SIG-M5 treated with dmso at 0.1 percent for 504 hours (cell line): ENCODE measurements around the gene GSTA3.
"Not testable (repeated sequence)": the region's sequence is repeated elsewhere in the genome, so short reads cannot be mapped to it uniquely, and the experiment has no call there.

ENCODE experiments used
- DNase-seq: peaks from one replicate; lab custom pipeline; 2025; ENCODE audit not compliant: unreplicated experiment; lab: John Stamatoyannopoulos, UW

GSTA3 gene

DNA sequence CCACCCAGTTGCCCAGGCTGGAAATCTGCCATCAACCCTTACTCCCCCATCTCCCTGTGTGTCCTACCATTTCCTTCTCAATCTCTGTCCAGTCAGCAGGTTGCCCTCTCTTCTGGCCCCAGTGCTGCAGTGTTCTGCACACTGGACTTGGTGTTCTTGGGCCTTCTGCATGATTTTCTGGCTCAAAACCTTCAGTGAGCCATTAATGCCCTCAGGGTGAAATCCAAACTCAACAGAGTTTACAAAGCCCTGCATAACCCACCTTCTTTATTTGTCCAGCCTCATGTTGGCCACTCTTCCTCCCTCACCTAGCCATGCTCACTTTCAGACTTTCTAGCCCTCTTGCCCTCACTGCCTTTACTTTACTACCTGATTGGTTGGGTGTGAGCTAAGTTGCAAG lies 5.0 kb upstream of the GSTA3 start:
- DNase-seq, result no peak

DNA sequence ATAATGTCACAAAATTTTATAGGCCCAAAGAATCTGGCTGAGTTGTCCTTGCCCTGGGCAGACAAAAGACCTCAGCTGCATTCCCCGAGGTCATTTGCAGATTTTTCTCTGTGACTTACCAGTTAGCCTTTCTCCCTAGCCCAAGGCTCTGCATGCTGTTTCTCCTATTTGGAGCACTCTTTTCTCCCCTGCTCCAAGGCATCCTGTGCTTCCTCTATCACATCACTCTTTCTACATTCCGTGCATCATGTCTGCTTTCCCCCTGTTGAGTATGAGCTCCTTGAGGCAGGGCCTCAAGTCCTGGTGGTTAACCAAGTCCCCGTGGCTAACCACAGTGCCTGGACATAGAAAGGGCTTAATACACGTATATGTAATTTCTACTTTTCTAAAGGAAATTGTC lies 593 bp upstream of the GSTA3 start:
- no peak for DNase-seq

DNA sequence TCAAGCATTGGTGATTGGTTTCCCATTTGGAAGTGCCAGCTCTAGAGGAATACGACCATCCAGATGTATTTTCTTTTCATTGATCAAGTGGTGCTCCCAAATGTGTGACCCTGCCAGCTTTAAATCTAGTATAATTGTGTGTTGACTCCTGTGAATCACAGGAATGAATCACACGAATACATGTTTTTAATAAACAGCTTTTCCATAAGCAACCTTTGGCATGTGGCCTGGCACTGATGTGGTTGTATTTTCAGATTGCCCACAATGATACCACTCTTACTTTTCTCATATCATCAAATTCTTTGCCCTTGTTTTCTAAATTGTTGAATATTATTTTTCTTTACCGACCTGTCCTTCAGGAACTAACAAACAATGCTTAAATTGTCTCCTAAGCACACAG lies 367 bp downstream of the GSTA3 start:
- no peak for DNase-seq

DNA sequence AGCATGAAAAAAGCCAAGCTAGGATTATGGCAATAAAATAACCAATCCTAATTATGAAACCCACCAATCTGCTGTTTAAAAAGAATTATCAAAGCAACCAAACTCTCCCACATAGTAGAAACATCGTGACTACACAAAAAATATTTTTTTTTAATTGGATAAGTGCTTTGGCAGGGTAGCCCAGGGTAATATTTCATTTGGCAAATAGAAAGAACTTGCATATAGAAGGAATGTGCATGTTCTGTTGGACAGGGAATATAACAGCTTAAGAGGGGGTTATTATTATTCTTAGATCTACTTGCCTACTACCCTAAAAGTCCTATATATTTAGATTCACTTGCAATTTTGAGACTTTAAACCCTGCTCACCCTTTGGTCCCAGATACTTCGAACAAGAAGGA lies 972 bp downstream of the GSTA3 start:
- no peak for DNase-seq

DNA sequence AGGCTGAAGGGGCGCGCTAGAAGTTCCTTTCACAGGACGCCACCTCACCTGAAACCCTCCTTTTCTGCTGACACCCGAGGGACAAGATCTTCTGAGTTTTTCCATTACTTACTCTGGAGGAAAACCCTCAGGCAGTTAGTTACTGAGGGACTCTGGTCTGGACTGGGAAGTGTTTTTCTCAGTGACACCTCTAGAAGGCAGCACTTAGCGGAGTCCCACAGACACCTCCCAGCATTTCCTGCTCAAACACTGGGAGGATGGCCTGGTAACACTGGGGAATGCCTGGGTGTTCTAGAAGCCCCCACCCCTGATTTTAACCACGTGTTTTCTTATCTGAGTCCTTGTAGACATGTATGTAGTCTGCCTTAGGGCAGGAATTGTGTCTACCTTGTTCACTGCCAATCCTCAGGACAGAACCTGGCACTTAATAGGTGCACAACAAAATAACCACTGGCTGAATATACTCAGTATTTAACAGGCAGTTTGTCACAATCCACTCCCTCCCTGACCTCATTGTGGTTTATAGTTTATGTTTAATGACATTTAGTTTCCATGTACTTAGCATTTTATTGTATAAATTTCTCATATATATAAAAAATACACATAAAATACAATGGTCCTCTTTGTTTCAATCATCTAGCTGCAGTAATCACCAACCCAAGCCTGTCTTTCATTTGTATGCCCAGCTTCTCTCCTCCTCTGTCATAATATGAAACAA lies 4.8 kb downstream of the GSTA3 start:
- no peak for DNase-seq

DNA sequence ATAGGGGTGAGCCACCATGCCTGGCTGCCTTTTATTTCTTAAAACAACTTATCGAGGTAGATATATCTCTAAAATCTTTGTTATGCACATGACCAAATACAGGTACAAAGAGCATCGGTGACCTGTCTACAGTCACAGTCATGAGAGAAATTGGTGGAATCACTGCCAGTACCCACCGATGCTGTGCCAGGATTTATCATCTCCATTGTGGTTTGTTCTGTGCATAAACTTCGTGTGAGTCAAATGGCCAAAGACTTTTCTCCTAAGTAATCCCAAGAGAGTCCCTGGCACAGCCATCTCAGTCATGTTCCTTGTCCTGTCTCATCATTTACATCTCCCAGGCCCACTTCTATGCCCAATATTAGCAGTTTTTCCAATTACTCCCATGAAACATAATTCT lies 9.0 kb downstream of the GSTA3 start:
- DNase-seq, result no peak

DNA sequence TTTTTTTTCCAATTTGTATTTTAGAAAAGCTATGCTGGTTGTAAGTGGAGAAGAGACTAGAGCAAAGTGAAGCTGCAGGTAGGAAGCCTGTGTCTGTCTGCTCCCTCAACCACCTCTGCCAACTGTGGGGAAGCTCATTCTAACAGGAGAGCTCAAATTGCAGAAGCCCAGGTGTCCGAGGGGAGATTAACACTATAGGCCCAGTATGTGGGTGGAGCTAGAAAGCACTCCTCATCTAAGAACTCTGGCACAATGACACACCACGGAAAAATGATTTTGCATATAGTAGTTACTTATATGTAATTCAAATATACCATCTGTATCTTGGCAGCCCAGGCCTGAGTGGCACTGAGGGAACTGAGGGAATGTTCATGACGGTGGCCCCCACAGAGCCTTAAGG lies 13.7 kb downstream of the GSTA3 start:
- not testable (repeated sequence) for DNase-seq

DNA sequence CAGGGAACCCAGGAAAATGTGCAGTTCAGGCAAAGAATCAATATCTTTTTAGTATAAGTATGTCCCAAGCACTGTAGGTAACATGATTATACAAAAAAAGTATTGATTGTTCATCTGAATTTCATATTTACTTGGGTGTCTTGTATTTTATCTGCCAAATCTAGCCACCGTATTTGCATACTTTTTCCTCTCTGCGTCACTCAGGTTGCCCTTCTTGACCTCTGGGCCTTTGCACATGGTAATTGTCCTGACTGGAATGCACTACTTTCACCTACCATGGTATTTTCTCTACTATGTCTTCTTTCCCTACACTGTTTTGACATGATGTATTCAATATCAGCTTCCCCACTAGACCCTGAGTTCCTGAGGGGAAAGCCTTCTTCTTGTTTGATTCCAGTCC lies 15.2 kb downstream of the GSTA3 start:
- no peak for DNase-seq

DNA sequence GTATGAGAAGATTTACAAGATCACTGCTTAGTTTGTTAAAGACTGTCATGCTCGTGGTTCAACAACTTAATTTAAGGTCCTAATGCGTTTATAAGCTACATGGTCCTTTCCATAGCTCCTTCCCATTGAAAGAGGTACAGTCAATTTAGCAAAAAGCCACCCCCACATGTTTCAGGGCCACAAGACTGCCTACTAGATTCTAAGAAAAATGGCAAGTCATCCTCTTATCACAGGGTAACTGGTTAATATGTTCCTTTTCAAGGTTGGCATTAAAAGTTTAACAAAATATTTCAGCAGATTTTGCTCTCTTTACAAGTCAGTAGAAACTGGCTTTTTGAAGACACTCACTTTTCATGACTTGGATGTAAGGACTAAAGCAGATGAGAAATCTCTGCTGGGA lies 15.7 kb downstream of the GSTA3 start:
- no peak for DNase-seq

DNA sequence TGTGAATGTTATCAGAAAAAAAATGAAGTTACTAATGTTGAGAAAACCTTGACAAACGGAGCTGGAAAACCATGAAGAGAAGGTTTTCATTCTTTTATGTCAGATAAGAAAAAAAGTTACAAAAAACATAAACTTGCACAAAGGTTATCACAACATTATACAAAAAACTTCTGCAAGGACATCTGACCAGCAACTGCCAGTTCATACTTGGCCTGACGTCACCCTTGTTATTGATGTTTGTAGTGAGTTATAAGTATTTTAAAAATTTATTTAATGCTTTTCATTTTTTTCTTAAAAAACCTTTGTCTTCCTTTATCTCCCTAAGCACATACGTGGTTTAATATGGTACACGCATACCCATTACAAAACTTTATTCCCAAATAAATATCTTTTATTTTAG lies 16.3 kb downstream of the GSTA3 start:
- DNase-seq, result no peak

DNA sequence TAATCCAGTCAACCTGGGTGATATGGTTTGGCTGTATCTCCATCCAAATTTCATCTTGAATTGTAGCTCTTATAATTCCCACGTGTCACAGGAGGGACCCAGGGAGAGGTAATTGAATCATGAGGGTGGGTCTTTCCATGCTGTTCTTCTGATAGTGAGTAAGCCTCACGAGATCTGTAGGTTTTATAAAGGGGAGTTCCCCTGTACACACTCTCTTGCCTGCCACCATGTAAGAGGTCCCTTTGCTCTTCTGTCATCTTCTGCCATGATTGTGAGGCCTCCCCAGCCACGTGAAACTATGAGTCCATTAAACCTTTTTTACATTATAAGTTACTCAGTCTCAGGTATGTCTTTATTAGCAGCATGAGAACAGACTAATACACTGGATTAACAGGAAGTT lies 19.5 kb downstream of the GSTA3 start:
- DNase-seq, result no peak

DNA sequence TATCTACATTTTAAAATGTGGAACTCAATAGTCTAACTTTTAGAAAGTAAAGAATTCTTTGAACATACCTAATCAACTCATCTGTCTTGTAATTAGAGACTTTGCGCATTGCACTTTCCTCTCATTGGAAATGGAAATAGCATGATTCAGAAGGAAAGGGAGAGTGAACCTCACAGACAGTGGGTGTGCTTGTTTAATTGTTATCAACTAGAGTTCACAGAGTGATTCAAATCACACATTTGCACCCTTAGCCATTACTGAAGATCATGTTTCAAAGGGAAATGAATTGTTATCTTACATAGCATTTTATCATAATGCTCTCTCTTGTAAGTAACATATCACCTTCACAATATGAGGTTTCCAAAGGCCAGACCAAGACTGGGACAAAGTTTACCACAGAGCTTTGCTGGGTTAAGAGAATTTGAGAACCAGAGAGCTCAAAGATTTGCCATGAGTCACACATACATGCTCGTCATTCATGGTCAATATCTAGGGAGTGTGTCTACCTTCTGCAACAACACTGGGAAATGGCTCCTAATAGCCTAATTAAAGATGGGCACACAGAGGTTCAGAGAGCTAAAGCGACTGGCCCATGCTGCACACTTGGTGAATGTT lies 21.5 kb downstream of the GSTA3 start:
- no peak for DNase-seq

DNA sequence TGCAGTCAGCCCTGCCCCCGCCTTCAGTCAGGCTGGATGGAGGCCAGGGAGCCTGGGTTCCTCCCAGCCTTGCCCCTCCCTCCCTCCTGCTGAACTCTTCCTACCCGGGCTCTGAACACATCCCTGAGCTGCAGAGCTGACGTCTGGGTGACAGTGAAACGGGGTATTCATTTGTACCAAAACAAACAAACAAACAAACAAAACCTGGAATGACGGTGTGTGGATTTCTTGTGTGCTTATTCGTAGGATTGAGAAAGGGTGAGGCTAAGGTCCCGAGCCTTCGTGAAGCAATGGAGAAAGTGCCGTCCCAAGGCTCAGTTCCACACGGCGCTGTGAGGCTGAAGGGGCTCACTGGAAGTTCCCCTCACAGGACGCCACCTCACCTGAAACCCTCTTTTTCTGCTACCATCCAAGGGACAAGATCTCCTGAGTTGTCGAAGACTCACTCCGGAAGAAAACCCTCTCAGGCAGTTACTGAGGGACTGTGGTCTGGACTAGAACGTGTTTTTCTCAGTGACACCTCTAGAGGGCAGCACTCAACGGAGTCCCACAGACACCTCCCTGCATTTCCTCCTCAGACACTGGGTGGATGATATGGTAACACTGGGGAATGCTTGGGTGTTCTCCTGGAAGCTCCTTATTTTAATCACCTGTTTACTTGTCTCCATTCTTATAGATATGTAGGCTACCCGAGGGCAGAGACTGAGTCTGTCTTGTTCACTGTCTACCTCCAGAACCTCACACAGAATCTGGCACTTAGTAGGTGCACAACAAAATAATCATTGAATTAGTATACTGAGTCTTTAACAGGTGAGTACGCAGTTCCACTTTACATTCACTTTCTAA lies 27.3 kb downstream of the GSTA3 start:
- peak; percentile 73 for DNase-seq

DNA sequence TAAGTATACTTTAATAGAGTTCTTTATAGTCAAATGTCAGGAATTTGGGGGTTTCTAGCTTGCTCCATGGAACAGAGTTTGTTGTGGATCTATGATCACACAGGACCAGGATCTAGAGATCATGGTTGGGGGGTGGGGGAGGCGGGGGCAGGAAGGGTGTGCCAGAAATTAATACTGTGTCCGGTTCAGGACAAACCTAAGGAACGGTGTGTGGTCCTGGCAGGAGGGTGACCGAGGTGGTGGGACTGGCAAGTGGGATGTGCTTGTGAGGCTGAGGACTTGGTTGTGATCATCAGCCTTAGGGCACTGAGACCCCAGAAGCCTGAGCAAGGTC lies 27.9 kb downstream of the GSTA3 start:
- DNase-seq, result no peak

DNA sequence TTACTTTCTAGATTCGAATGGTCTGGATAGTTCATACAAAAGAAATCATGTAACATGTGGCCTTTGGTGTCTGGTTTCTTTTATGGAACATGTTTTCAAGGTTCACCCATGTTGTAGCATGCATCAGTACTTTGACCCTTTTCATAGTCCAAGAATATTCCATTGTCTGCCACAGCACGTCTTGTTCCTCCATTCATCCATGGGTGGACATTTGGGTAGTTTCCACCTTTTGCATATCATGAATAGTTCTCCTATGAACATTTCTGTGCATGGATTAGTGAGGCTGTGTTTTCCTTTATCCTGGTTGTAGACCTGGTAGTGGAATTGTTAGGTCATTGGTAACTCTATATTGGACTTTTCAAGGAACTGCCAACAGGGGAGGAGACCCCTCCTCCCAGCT lies 31.7 kb downstream of the GSTA3 start:
- DNase-seq, result no peak

DNA sequence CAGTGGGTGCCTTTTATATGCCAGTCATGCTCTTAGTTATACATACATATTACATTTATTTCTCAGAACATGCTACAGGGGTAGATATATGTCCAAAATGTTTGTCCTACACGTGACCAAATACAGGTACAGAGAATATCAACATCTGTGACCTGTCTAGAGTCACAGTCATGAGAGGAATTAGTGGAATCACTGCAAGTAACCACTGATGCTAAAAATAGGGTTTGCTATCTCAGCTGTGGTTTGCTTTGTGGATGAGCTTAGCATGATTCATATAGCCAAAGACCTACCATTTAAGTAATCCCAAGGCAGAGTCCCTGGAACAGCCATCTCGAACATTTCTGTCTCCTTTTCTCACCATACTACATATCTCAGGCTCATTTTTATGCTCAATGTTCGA lies 32.3 kb downstream of the GSTA3 start:
- no peak for DNase-seq

DNA sequence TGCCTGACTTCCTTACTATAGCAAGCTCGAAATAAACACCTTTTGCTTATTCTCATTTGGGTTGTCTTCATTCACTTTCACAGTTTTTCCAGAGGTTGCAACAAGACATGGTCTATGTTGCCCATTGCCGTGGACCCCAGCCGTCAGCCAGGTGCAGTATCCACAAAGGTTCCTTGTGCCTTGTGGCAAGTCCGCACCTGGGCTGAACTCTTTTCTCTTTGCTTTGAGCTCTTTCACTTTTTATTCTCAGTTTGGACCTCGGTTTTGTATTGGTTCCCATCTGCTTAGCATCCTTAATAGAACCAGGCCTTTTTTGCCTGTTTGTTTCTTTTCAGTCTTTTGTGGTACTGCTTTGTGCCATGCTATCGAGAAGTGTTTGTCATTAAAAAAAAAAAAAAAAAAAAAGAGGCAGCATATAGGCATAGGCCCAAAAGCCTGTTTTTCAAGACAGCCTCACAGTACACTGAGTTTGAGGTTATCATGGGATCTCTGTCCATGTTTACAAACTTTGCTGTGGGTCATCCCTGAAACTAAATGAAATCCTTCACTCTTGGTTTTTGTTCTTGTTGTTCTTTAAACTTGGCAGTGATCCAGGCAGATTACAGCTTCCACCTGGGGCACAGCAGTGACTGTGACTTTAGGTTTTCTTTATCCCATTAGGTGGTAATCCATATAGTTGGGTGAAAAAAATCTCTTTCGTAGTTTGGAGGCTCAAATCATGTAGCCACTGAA lies 33.3 kb downstream of the GSTA3 start:
- DNase-seq, result peak; percentile 27

DNA sequence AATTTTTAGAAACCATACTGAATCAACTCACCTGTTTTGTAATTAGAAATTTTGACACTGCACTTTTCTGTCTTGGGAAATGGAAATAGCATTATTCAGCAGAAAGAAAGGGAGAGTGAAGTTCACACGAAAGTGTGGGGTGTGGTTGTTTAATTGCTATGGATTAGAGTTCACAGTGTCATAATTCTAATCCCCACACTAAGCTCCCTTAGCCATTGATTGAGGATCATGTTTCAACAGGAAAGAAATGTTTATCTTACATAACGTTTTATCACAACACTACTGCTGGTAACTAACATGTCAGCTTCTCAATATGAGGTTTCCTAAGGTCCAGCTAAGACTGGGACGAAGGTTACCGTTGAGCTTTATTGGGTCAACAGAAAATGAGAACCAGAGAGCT lies 37.5 kb downstream of the GSTA3 start:
- DNase-seq, result no peak

DNA sequence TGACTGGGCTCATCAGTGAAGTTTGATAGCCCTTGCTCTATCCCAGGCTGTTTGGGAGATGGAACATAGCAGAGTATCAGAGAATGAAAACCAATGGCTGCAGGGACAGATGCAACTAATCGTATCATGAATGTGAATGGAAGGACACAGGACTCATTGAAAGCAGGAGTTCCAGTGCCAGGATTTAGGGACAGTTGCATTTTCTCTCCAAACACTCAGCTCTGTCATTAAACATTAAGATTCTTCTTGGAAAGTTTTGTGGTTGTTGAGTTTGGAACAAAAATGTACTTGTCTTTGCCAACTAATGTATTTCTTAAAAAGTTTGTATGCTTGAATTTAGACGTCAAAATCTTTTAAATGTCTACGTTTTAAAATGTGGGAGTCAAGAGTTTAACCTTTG lies 37.9 kb downstream of the GSTA3 start:
- no peak for DNase-seq

DNA sequence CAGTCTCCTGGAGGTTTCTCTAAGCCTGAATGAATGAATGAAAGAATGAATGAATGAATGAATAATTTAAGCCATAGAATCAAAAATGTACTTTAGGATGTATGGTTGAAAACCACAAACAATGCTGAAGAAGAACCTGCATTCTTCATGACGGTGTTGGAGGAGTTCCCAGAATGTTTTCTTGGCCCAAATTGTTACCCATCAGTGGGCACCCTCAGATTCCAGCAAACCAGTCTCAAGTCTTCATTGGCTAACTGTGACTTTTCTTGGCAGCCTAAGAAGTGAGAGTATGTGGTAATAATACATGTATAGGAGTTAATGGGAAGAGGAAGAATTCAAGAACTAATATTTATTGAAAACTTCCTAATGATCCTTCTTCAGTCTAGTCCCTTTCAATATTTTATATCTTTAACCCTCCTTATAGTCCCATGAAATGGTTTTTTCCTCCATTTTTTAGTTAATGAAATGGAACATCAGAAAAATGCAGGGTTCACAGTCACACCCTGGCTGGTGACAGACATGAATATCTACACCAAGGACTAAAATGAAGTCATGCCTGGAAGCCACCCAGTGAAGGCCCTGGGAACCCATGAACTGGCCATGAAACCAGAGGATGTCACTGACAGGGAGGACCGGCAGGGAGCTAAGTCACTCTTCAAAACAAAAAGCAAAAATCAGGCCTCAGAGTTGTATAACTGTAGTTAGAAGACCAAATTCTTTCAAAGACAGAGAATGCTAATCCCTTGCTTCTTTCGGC lies 39.0 kb downstream of the GSTA3 start:
- not testable (repeated sequence) for DNase-seq

DNA sequence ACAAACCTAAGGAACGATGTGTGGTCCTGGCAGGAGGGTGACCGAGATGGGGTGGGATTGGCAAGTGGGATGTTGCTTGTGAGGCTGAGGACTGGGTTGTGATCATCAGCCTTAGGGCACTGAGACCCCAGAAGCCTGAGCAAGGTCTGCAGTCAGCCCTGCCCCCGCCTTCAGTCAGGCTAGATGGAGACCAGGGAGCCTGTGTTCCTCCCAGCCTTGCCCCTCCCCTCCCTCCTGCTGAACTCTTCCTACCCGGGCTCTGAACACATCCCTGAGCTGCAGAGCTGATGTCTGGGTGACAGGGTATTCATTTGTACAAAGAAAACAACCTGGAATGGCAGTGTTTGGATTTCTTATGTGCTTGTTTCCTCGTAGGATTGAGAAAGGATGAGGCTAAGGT lies 40.6 kb downstream of the GSTA3 start:
- DNase-seq, result not testable (repeated sequence)
